Transverse colon (tissue), 4 donors: ENCODE data around the gene CCM2. TPM values are rescaled to one million over a fixed set of nuclear protein-coding genes. Genes with fewer than 3 reads are reported as not detected.
"Not testable (repeated sequence)": the region's sequence is repeated elsewhere in the genome, so short reads cannot be mapped to it uniquely, and the experiment has no call there.

Experiments used
- DNase-seq: peaks from one replicate; pipeline ENCODE4 v3.0.0-alpha.2; 2019
- H3K27ac ChIP-seq, 4 donors: fragments of 200-600 bp; sonication (generic); 2 replicates each; pipeline ENCODE4 v1.5.1; 2016 to 2018; ENCODE audit warnings: inconsistent platforms in 4 of 4
- H3K27me3 ChIP-seq: fragments of 200-600 bp; sonication (generic); 2 replicates; pipeline ENCODE4 v1.5.1; 2017; ENCODE audit warnings: inconsistent platforms
- H3K36me3 ChIP-seq, 4 donors: fragments of 200-600 bp; sonication (generic); 2 replicates each; pipeline ENCODE4 v1.5.1; 2017 to 2019; ENCODE audit warnings: inconsistent platforms in 4 of 4
- H3K4me1 ChIP-seq, 4 donors: fragments of 200-600 bp; sonication (generic); 2 replicates each; pipeline ENCODE4 v1.5.1; 2017 to 2020; ENCODE audit warnings: inconsistent platforms in 4 of 4
- H3K4me3 ChIP-seq, 4 donors: fragments of 200-600 bp; sonication (generic); 1 replicate in 1 of 4; 2 replicates in 3 of 4; pipeline versions ENCODE4 v1.5.1 to v1.6.1; 2017 to 2019; ENCODE audit warnings: inconsistent platforms in 4 of 4
- H3K9me3 ChIP-seq, 2 donors: fragments of 200-600 bp; sonication (generic); 2 replicates each; pipeline ENCODE4 v1.5.1; 2017 to 2019; ENCODE audit warnings: inconsistent platforms in 2 of 2
- CTCF ChIP-seq, 5 experiments: fragments of 200-600 bp in 3 of 5; fragments of 450-650 bp in 2 of 5; sonication (generic) in 3 of 5; IDR thresholded peaks; 1 replicate in 2 of 5; 2 replicates in 3 of 5; pipeline ENCODE4 v1.5.1; 2016 to 2017; ENCODE audit warnings: antibody characterized with exemption in 5 of 5, inconsistent platforms in 3 of 5, mild to moderate bottlenecking in 2 of 5, moderate library complexity in 1 of 5
- EP300 ChIP-seq: sonication (generic); formaldehyde crosslinking; IDR thresholded peaks from one replicate; pipeline ENCODE4 v1.6.1; 2017; ENCODE audit warnings: antibody characterized with exemption, low read depth
- POLR2A ChIP-seq: fragments of 450-650 bp; IDR thresholded peaks from one replicate; pipeline ENCODE4 v1.6.1; 2016; ENCODE audit warnings: antibody characterized with exemption, mild to moderate bottlenecking, moderate library complexity
- POLR2AphosphoS5 ChIP-seq, 3 donors: sonication (generic); formaldehyde crosslinking; IDR thresholded peaks; one replicate each; pipeline ENCODE4 v1.6.1; 2016; ENCODE audit warnings: antibody characterized with exemption in 3 of 3
- WGBS, 2 donors: methylation state at CpG; one replicate each; pipeline ENCODE4 v1.1.5; 2018; ENCODE audit warnings: low coverage in 1 of 2; 5-methylcytosine and 5-hydroxymethylcytosine counted together
- in situ Hi-C, 4 donors: fragments of 200-750 bp; cut with MboI; loops; one replicate each; pipeline versions ENCODE4 v1.15.0 to v1.15.1; 2017; ENCODE audit warnings: low sequenced_read_pairs in 3 of 4, low pct_ligation_motif_present in 1 of 4, low pct_unique_long_range_greater_than_20kb in 1 of 4
- intact Hi-C: fragments of 100-400 bp; cut with DNase I; formaldehyde crosslinking; loops from one replicate; pipeline ENCODE4 v1.15.1; 2023; ENCODE audit warnings: low total_unique reads
- total RNA-seq, 4 donors: library from RNA; depleted of rRNA; stranded (reverse); fragments of >200 nt; gene quantifications; one replicate each; pipeline ENCODE4 v1.1.0, GENCODE V29; 2016

Gene CCM2
- total RNA-seq, 4 donors from 2014 or later: 40.4 to 76.4 (median 47.8) TPM

GRCh38 chr7:45021604-45022296 lies 21.7 kb downstream of the CCM2 start:
- H3K27me3 ChIP-seq: no peaks in the 10 kb centered on the region
- in situ Hi-C loops: no loop called here
- 73 to 80% methylated on average over 3 of the region's 3 CpGs for WGBS, 2 donors
- no peak overlapping the region for H3K4me3 ChIP-seq
- intact Hi-C loops: no loop called here
- H3K27ac ChIP-seq: no peak overlapping the region
- H3K9me3 ChIP-seq: no peaks in the 10 kb centered on the region
- no peak for DNase-seq
- no peak for TF ChIP-seq POLR2AphosphoS5 (IDR thresholded peaks at IDR 0.05)
- TF ChIP-seq EP300: no peak
- no peak for TF ChIP-seq POLR2A
- no peak for TF ChIP-seq CTCF (IDR thresholded peaks at IDR 0.05)
- H3K4me1 ChIP-seq: peaks cover 0 to 9% (median 0%) of the 10 kb centered on the region in 4 donors
- no peaks in the 10 kb centered on the region for H3K36me3 ChIP-seq

GRCh38 chr7:45024126-45024744 lies 24.2 kb downstream of the CCM2 start:
- WGBS, 2 donors: 94 to 100% methylated on average over 1 to 2 of the region's 2 CpGs
- H3K4me1 ChIP-seq: peaks cover 0 to 9% (median 0%) of the 10 kb centered on the region in 4 donors
- H3K27me3 ChIP-seq: no peaks in the 10 kb centered on the region
- no peak overlapping the region for H3K27ac ChIP-seq
- no peaks in the 10 kb centered on the region for H3K9me3 ChIP-seq
- in situ Hi-C loops (no loop called here), intact Hi-C loops (no loop called here)
- no peak for DNase-seq
- no peak for TF ChIP-seq EP300
- no peak for TF ChIP-seq POLR2A
- TF ChIP-seq CTCF (IDR thresholded peaks at IDR 0.05): no peak
- TF ChIP-seq POLR2AphosphoS5 (IDR thresholded peaks at IDR 0.05): no peak
- no peak overlapping the region for H3K4me3 ChIP-seq
- no peaks in the 10 kb centered on the region for H3K36me3 ChIP-seq

DNA sequence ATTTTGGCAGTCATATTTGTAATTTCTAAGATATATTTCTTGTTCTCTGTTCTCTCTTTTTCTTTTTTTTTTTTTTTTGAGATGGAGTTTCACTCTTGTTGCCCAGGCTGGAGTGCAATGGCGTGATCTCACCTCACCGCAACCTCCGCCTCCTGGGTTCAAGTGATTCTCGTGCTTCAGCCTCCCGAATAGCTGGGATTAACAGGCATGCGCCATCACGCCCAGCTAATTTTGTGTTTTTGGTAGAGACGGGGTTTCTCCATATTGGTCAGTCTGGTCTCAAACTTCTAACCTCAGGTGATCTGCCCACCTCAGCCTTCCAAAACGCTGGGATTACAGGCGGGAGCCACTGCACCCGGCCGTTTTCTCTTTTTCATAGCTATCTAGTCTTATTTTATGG lies 25.5 kb downstream of the CCM2 start:
- H3K36me3 ChIP-seq, H3K27me3 ChIP-seq, DNase-seq, H3K4me3 ChIP-seq, in situ Hi-C loops, H3K27ac ChIP-seq, intact Hi-C loops, H3K9me3 ChIP-seq, H3K4me1 ChIP-seq: not testable (repeated sequence)
- WGBS, 2 donors: 92 to 94% methylated on average over 5 to 12 of the region's 12 CpGs

GRCh38 chr7:45026013-45026412 lies 26.0 kb downstream of the CCM2 start:
- peaks cover 0 to 3% (median 0%) of the 10 kb centered on the region in 4 donors for H3K4me1 ChIP-seq
- DNase-seq: no peak
- intact Hi-C loops: no loop called here
- in situ Hi-C loops: no loop called here
- TF ChIP-seq CTCF (IDR thresholded peaks at IDR 0.05) (no peak), EP300 (no peak), POLR2AphosphoS5 (IDR thresholded peaks at IDR 0.05) (no peak), POLR2A (no peak)
- no peak overlapping the region for H3K4me3 ChIP-seq
- H3K27ac ChIP-seq: peak overlapping the region in 1 of 4 donors; percentile 72
- H3K36me3 ChIP-seq: no peaks in the 10 kb centered on the region
- no peaks in the 10 kb centered on the region for H3K27me3 ChIP-seq
- H3K9me3 ChIP-seq: no peaks in the 10 kb centered on the region
- WGBS, 2 donors: 67 to 83% methylated on average over 1 of the region's 1 CpG
